Measurements from ENCODE around the gene NLGN1.

NLGN1 gene

DNA sequence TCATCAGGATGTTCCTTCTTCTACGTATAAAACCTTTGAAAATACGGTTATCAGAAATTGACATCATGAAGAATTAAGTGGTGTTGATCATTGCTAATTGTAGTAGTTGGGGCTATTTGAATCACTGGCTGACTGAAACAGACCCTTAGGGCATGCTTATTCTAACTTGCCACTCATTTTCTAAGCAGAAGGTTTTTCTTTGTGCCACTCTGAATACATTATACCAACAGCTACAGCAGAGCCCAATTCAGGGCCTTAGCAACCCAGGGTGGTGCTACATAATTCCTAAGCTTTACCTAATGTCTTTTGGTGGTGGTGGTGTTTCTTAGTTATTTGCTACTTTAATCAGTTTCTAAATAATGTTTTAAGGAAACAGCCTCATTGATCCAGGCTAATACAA lies 524.2 kb downstream of the NLGN1 start:
- no peak overlapping the region for H3K27ac ChIP-seq (ENCODE audit: low read depth, low read length)
- H4K12ac ChIP-seq (ENCODE audit: low read depth, low read length) = no peak overlapping the region
- no peak overlapping the region for H3K9ac ChIP-seq (ENCODE audit: low read length)
- H3K4me1 ChIP-seq (ENCODE audit: control insufficient read depth in 1 of 2, insufficient read depth in 2 of 2, low read length in 2 of 2) = no peaks in the 10 kb centered on the region
- no peaks in the 10 kb centered on the region for H3K9me3 ChIP-seq (ENCODE audit: insufficient read depth, low read depth, low read length)
- H4K8ac ChIP-seq (ENCODE audit: low read depth, low read length) = no peak overlapping the region
- DNase-seq = no peak
- H2AK5ac ChIP-seq (ENCODE audit: low read length) = no peak overlapping the region
- H4K91ac ChIP-seq (ENCODE audit: low read depth, low read length) = no peak overlapping the region
- H3K4me3 ChIP-seq (ENCODE audit: low read depth, low read length) = no peak overlapping the region
- H3K23ac ChIP-seq (ENCODE audit: low read length) = no peak overlapping the region
- no peaks in the 10 kb centered on the region for H3K36me3 ChIP-seq (ENCODE audit: control insufficient read depth in 1 of 2, insufficient read depth in 2 of 2, low read length in 2 of 2)
- H2BK120ac ChIP-seq (ENCODE audit: insufficient read depth, low read length, poor library complexity) = no peak overlapping the region
- H2AFZ ChIP-seq (ENCODE audit: insufficient read depth, low read length, poor library complexity) = no peak overlapping the region
- H3K4ac ChIP-seq (ENCODE audit: low read depth, low read length) = no peak overlapping the region
- no peaks in the 10 kb centered on the region for H3K79me1 ChIP-seq (ENCODE audit: low read length)
- H2BK5ac ChIP-seq (ENCODE audit: low read depth, low read length, poor library complexity) = no peak overlapping the region
- WGBS (ENCODE audit: extremely low coverage, insufficient coverage, insufficient read length) = no CpG with 5 or more reads among the region's 2 CpGs
- no peaks in the 10 kb centered on the region for H3K79me2 ChIP-seq (ENCODE audit: control insufficient read depth, insufficient read depth, low read length, poor library complexity)
- no peaks in the 10 kb centered on the region for H3K27me3 ChIP-seq (ENCODE audit: insufficient read depth, low read length)
- no peak overlapping the region for H3K18ac ChIP-seq (ENCODE audit: low read length)
- H3K4me2 ChIP-seq (ENCODE audit: low read length) = no peak overlapping the region
- no peak overlapping the region for H3K14ac ChIP-seq (ENCODE audit: low read length)
- H2BK12ac ChIP-seq (ENCODE audit: low read length) = no peak overlapping the region

GRCh38 chr3:173923204-173923603 lies 525.7 kb downstream of the NLGN1 start:
- Histone ChIP-seq H3K4ac (ENCODE audit: low read depth, low read length) (no peak overlapping the region), H3K27ac (ENCODE audit: low read depth, low read length) (no peak overlapping the region)
- no CpG with 5 or more reads among the region's 1 CpG for WGBS (ENCODE audit: extremely low coverage, insufficient coverage, insufficient read length)

DNA sequence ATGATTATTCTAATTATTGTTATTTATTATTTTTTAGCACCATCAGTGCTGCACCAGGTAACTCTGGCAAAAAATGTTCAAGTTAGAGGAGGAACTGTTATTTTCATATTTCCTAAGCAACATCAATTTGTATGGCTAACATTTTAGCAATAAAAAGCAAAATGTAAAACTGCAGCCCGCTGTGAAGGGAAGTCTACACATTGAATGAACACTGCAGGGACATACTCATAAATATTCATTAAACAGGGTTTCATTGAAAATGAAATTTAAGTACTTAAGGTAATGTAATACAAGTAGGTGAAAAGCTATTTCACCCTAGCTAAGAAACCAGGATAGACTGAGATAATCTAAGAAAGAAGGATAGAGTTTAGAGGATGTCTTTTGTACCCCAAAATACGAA lies 532.7 kb downstream of the NLGN1 start:
- no peak overlapping the region for H3K14ac ChIP-seq (ENCODE audit: low read length)
- no peak overlapping the region for H3K23ac ChIP-seq (ENCODE audit: low read length)
- H3K4me2 ChIP-seq (ENCODE audit: low read length) = no peak overlapping the region
- H3K27me3 ChIP-seq (ENCODE audit: insufficient read depth, low read length) = no peaks in the 10 kb centered on the region
- H2BK120ac ChIP-seq (ENCODE audit: insufficient read depth, low read length, poor library complexity) = no peak overlapping the region
- no peaks in the 10 kb centered on the region for H3K4me1 ChIP-seq (ENCODE audit: control insufficient read depth in 1 of 2, insufficient read depth in 2 of 2, low read length in 2 of 2)
- H3K9me3 ChIP-seq (ENCODE audit: insufficient read depth, low read depth, low read length) = no peaks in the 10 kb centered on the region
- H3K27ac ChIP-seq (ENCODE audit: low read depth, low read length) = no peak overlapping the region
- H3K79me2 ChIP-seq (ENCODE audit: control insufficient read depth, insufficient read depth, low read length, poor library complexity) = no peaks in the 10 kb centered on the region
- no peak overlapping the region for H3K18ac ChIP-seq (ENCODE audit: low read length)
- no peak for DNase-seq
- H3K9ac ChIP-seq (ENCODE audit: low read length) = no peak overlapping the region
- no peaks in the 10 kb centered on the region for H3K36me3 ChIP-seq (ENCODE audit: control insufficient read depth in 1 of 2, insufficient read depth in 2 of 2, low read length in 2 of 2)
- no peak overlapping the region for H2AK5ac ChIP-seq (ENCODE audit: low read length)
- no peak overlapping the region for H4K12ac ChIP-seq (ENCODE audit: low read depth, low read length)
- no peak overlapping the region for H4K91ac ChIP-seq (ENCODE audit: low read depth, low read length)
- WGBS (ENCODE audit: extremely low coverage, insufficient coverage, insufficient read length) = no CpG with 5 or more reads among the region's 2 CpGs
- no peaks in the 10 kb centered on the region for H3K79me1 ChIP-seq (ENCODE audit: low read length)
- no peak overlapping the region for H2BK12ac ChIP-seq (ENCODE audit: low read length)
- H2AFZ ChIP-seq (ENCODE audit: insufficient read depth, low read length, poor library complexity) = no peak overlapping the region
- H2BK5ac ChIP-seq (ENCODE audit: low read depth, low read length, poor library complexity) = no peak overlapping the region
- no peak overlapping the region for H3K4me3 ChIP-seq (ENCODE audit: low read depth, low read length)
- H3K4ac ChIP-seq (ENCODE audit: low read depth, low read length) = no peak overlapping the region
- H4K8ac ChIP-seq (ENCODE audit: low read depth, low read length) = no peak overlapping the region

More at GRCh38 chr3:173923204-173923603, 525.7 kb downstream of the NLGN1 start:
- Histone ChIP-seq H2AK5ac (ENCODE audit: low read length) (no peak overlapping the region), H3K23ac (ENCODE audit: low read length) (no peak overlapping the region), H3K9ac (ENCODE audit: low read length) (no peak overlapping the region), H4K12ac (ENCODE audit: low read depth, low read length) (no peak overlapping the region), H3K4me3 (ENCODE audit: low read depth, low read length) (no peak overlapping the region), H2BK5ac (ENCODE audit: low read depth, low read length, poor library complexity) (no peak overlapping the region), H3K27me3 (ENCODE audit: insufficient read depth, low read length) (no peaks in the 10 kb centered on the region), H3K14ac (ENCODE audit: low read length) (no peak overlapping the region), H3K79me1 (ENCODE audit: low read length) (no peaks in the 10 kb centered on the region), H4K91ac (ENCODE audit: low read depth, low read length) (no peak overlapping the region), H3K4me2 (ENCODE audit: low read length) (no peak overlapping the region), H3K18ac (ENCODE audit: low read length) (no peak overlapping the region), H3K9me3 (ENCODE audit: insufficient read depth, low read depth, low read length) (no peaks in the 10 kb centered on the region), H2BK120ac (ENCODE audit: insufficient read depth, low read length, poor library complexity) (no peak overlapping the region), H3K79me2 (ENCODE audit: control insufficient read depth, insufficient read depth, low read length, poor library complexity) (no peaks in the 10 kb centered on the region), H3K36me3 (ENCODE audit: control insufficient read depth in 1 of 2, insufficient read depth in 2 of 2, low read length in 2 of 2) (no peaks in the 10 kb centered on the region), H2BK12ac (ENCODE audit: low read length) (no peak overlapping the region), H4K8ac (ENCODE audit: low read depth, low read length) (no peak overlapping the region), H2AFZ (ENCODE audit: insufficient read depth, low read length, poor library complexity) (no peak overlapping the region), H3K4me1 (ENCODE audit: control insufficient read depth in 1 of 2, insufficient read depth in 2 of 2, low read length in 2 of 2) (no peaks in the 10 kb centered on the region)
- DNase-seq = no peak

- no peak overlapping the region for H3K27ac ChIP-seq (ENCODE audit: low read depth, low read length)
- H4K91ac ChIP-seq (ENCODE audit: low read depth, low read length) = no peak overlapping the region
- no peaks in the 10 kb centered on the region for H3K9me3 ChIP-seq (ENCODE audit: insufficient read depth, low read depth, low read length)
- no peak overlapping the region for H2BK120ac ChIP-seq (ENCODE audit: insufficient read depth, low read length, poor library complexity)
- H3K4me2 ChIP-seq (ENCODE audit: low read length) = no peak overlapping the region
- H3K4me1 ChIP-seq (ENCODE audit: control insufficient read depth in 1 of 2, insufficient read depth in 2 of 2, low read length in 2 of 2) = no peaks in the 10 kb centered on the region
- no peak overlapping the region for H3K23ac ChIP-seq (ENCODE audit: low read length)
- H3K4ac ChIP-seq (ENCODE audit: low read depth, low read length) = no peak overlapping the region
- no peak for DNase-seq
- no peak overlapping the region for H3K18ac ChIP-seq (ENCODE audit: low read length)
- H2BK12ac ChIP-seq (ENCODE audit: low read length) = no peak overlapping the region
- no peaks in the 10 kb centered on the region for H3K79me2 ChIP-seq (ENCODE audit: control insufficient read depth, insufficient read depth, low read length, poor library complexity)
- no peak overlapping the region for H3K14ac ChIP-seq (ENCODE audit: low read length)
- no peaks in the 10 kb centered on the region for H3K79me1 ChIP-seq (ENCODE audit: low read length)
- no peak overlapping the region for H2BK5ac ChIP-seq (ENCODE audit: low read depth, low read length, poor library complexity)
- H2AK5ac ChIP-seq (ENCODE audit: low read length) = no peak overlapping the region
- no peak overlapping the region for H2AFZ ChIP-seq (ENCODE audit: insufficient read depth, low read length, poor library complexity)
- no peak overlapping the region for H3K9ac ChIP-seq (ENCODE audit: low read length)
- no peaks in the 10 kb centered on the region for H3K27me3 ChIP-seq (ENCODE audit: insufficient read depth, low read length)
- no peaks in the 10 kb centered on the region for H3K36me3 ChIP-seq (ENCODE audit: control insufficient read depth in 1 of 2, insufficient read depth in 2 of 2, low read length in 2 of 2)
- no peak overlapping the region for H3K4me3 ChIP-seq (ENCODE audit: low read depth, low read length)
- H4K12ac ChIP-seq (ENCODE audit: low read depth, low read length) = no peak overlapping the region
- no peak overlapping the region for H4K8ac ChIP-seq (ENCODE audit: low read depth, low read length)
Measured at GRCh38 chr3:173932624-173933023, 535.1 kb downstream of the NLGN1 start.
